HepG2 (cell line): ENCODE measurements around the gene NPNT. TPM values are rescaled to one million over a fixed set of nuclear protein-coding genes. Genes with fewer than 3 reads are reported as not detected.

Experiments used
- ATAC-seq: fragments of 200-7000 bp; cut with Tn5 transposase; 3 replicates; pipeline ENCODE4 v1.9.1; 2020; ENCODE audit warnings: mild to moderate bottlenecking, moderate library complexity
- BruUV-seq: library from RNA; stranded (reverse); fragments of 400-500 nt; replicated peaks from 2 replicates; lab custom pipeline; 2021; lab: Mats Ljungman, UMichigan
- CTCF ChIA-PET: fragments of 300-600 bp; formaldehyde crosslinking; extraction: SDS; loops from one replicate; lab custom pipeline; 2021; ENCODE audit warnings: low total read pairs, inconsistent platforms, low intra/inter-chr PET ratio; lab: Yijun Ruan, JAX
- POLR2A ChIA-PET: fragments of 350-600 bp; sonication (Branson Sonifier 250); formaldehyde crosslinking; loops from one replicate; lab custom pipeline; 2020; ENCODE audit warnings: antibody characterized with exemption, inconsistent platforms; lab: Yijun Ruan, JAX
- DNase-seq: peaks from one replicate; pipeline ENCODE4 v3.0.0-alpha.2; 2015; ENCODE audit warnings: low spot score
- FAIRE-seq: peaks from 3 replicates; lab custom pipeline; 2011; peaks lifted over from hg19 to GRCh38; lab: Jason Lieb, UNC
- H2AFZ ChIP-seq: one replicate; pipeline ENCODE4 v1.6.1; 2011; ENCODE audit warnings: low read length, inconsistent platforms
- H3K27ac ChIP-seq: fragments of 300-600 bp; 3 replicates; pipeline ENCODE4 v1.8.0; 2011; ENCODE audit warnings: mixed run types, mild to moderate bottlenecking, mixed read lengths, low read length, inconsistent platforms; ENCODE audit not compliant: insufficient read depth; ENCODE audit errors: extremely low read length
- H3K27me3 ChIP-seq, 2 experiments: fragments of 200-600 bp in 1 of 2; 2 replicates in 1 of 2; 3 replicates in 1 of 2; pipeline versions ENCODE4 v1.6.0 to v1.8.0; 2011; ENCODE audit warnings: low read length in 2 of 2, mild to moderate bottlenecking in 2 of 2, moderate library complexity in 2 of 2, inconsistent platforms in 1 of 2; ENCODE audit not compliant: insufficient read depth in 2 of 2, control insufficient read depth in 1 of 2
- H3K36me3 ChIP-seq, 2 experiments: fragments of 200-600 bp in 1 of 2; replicated peaks in 1 of 2; 2 replicates in 1 of 2; 3 replicates in 1 of 2; pipeline versions ENCODE4 v1.5.1 to v1.8.0; 2011; ENCODE audit warnings: low read length in 2 of 2, inconsistent platforms in 1 of 2; ENCODE audit not compliant: insufficient read depth in 2 of 2, control insufficient read depth in 1 of 2
- H3K4me1 ChIP-seq: 2 replicates; pipeline ENCODE4 v1.5.1; 2012; ENCODE audit warnings: low read length, inconsistent platforms; ENCODE audit not compliant: insufficient read depth
- H3K4me2 ChIP-seq: 2 replicates; pipeline ENCODE4 v1.6.0; 2011; ENCODE audit warnings: low read depth, low read length, inconsistent platforms
- H3K4me3 ChIP-seq, 3 experiments: fragments of 200-600 bp in 1 of 3; sonication (generic), shearing (Covaris generic) in 1 of 3; replicated peaks in 1 of 3; 2 replicates each; pipeline ENCODE4 v1.5.1; 2011 to 2016; ENCODE audit warnings: low read length in 3 of 3, inconsistent platforms in 2 of 3, low read depth in 2 of 3, mild to moderate bottlenecking in 2 of 3, control low read depth in 1 of 3, mixed read lengths in 1 of 3; ENCODE audit not compliant: insufficient read depth in 1 of 3
- H3K79me2 ChIP-seq: one replicate; pipeline ENCODE4 v1.6.1; 2011; ENCODE audit warnings: low read length, inconsistent platforms; ENCODE audit not compliant: insufficient read depth
- H3K9ac ChIP-seq: 2 replicates; pipeline ENCODE4 v1.6.0; 2011; ENCODE audit warnings: mild to moderate bottlenecking, low read depth, low read length, inconsistent platforms; ENCODE audit not compliant: insufficient read depth
- H3K9me3 ChIP-seq: 2 replicates; pipeline ENCODE4 v1.5.1; 2012; ENCODE audit warnings: mild to moderate bottlenecking, low read length
- H4K20me1 ChIP-seq: 2 replicates; pipeline ENCODE4 v1.6.0; 2011; ENCODE audit warnings: inconsistent platforms, mild to moderate bottlenecking, low read length, moderate library complexity; ENCODE audit not compliant: insufficient read depth
- CHCHD3 ChIP-seq: sonication (generic); formaldehyde crosslinking; IDR thresholded peaks from 2 replicates; pipeline ENCODE4 v1.8.0; 2022; ENCODE audit warnings: mild to moderate bottlenecking, missing genetic modification reagents, moderate library complexity
- ETV5 ChIP-seq: IDR thresholded peaks from 2 replicates; pipeline ENCODE4 v1.6.1; 2018; ENCODE audit warnings: missing biosample characterization, missing genetic modification reagents, inconsistent platforms, borderline replicate concordance
- GATAD2A ChIP-seq: IDR thresholded peaks from 2 replicates; pipeline ENCODE4 v1.6.1; 2016
- IKZF5 ChIP-seq: IDR thresholded peaks from 2 replicates; pipeline ENCODE4 v1.6.1; 2018; ENCODE audit warnings: missing genetic modification reagents, mild to moderate bottlenecking, missing compliant biosample characterization
- MED8 ChIP-seq: sonication (generic); formaldehyde crosslinking; IDR thresholded peaks from 2 replicates; pipeline ENCODE4 v1.8.1; 2023; ENCODE audit warnings: mild to moderate bottlenecking, missing genetic modification reagents; ENCODE audit not compliant: insufficient replicate concordance
- MXD4 ChIP-seq: IDR thresholded peaks from 2 replicates; pipeline ENCODE4 v1.6.1; 2016; ENCODE audit warnings: mild to moderate bottlenecking, missing biosample characterization, missing genetic modification reagents
- NFATC3 ChIP-seq: sonication (generic); formaldehyde crosslinking; IDR thresholded peaks from 2 replicates; pipeline ENCODE4 v1.5.1; 2020; ENCODE audit warnings: mild to moderate bottlenecking, missing genetic modification reagents
- SUZ12 ChIP-seq: fragments of 150-350 bp; IDR thresholded peaks from 2 replicates; pipeline ENCODE4 v1.6.1; 2014; ENCODE audit warnings: low read depth, low read length
- ZNF354B ChIP-seq: sonication (generic); formaldehyde crosslinking; IDR thresholded peaks from 2 replicates; pipeline ENCODE4 v1.8.0; 2022; ENCODE audit warnings: mild to moderate bottlenecking, missing genetic modification reagents
- ZNF563 ChIP-seq: sonication (generic); formaldehyde crosslinking; IDR thresholded peaks from 2 replicates; pipeline ENCODE4 v1.8.0; 2022; ENCODE audit warnings: mild to moderate bottlenecking, moderate library complexity, missing genetic modification reagents
- ZNF564 ChIP-seq: sonication (generic); formaldehyde crosslinking; IDR thresholded peaks from 2 replicates; pipeline ENCODE4 v1.8.1; 2023; ENCODE audit warnings: mild to moderate bottlenecking, missing genetic modification reagents
- WGBS: methylation state at CpG from one replicate; pipeline ENCODE4 v1.1.6; 2017; ENCODE audit warnings: low lambda C conversion rate; 5-methylcytosine and 5-hydroxymethylcytosine counted together
- in situ Hi-C: cut with HindIII; loops from 2 replicates; pipeline ENCODE4 v1.10.0; 2017; ENCODE audit warnings: low pct_unique_long_range_greater_than_20kb; ENCODE audit not compliant: extremely low pct_ligation_motif_present
- intact Hi-C: fragments of 100-400 bp; cut with micrococcal nuclease; formaldehyde crosslinking; loops from one replicate; pipeline ENCODE4 v1.10.0; 2022; ENCODE audit not compliant: unreplicated experiment
- polyA plus RNA-seq, 8 experiments: library from polyadenylated mRNA; depleted of rRNA in 3 of 8; stranded (reverse) in 7 of 8; unstranded in 1 of 8; fragments of >200 nt; fragmentation: Illumina TruSeq in 4 of 8; extraction: Trizol in 4 of 8; gene quantifications; 2 replicates each; pipeline versions ENCODE4 v1.2.1 to v1.2.3, GENCODE V29; 2011 to 2016; ENCODE audit warnings: low read depth in 4 of 8, missing spikeins in 1 of 8, mixed read lengths in 1 of 8; ENCODE audit not compliant: insufficient read depth in 1 of 8
- total RNA-seq, 5 experiments: library from RNA; depleted of rRNA; stranded (reverse); fragments of >200 nt; fragmentation: Illumina TruSeq; extraction: Trizol; gene quantifications; 2 replicates each; pipeline ENCODE4 v1.2.3, GENCODE V29; 2016; ENCODE audit warnings: low read depth in 1 of 5
- TF ChIP-seq, protein P1 (sequence below): sonication (generic); formaldehyde crosslinking; IDR thresholded peaks from 2 replicates; pipeline ENCODE4 v1.4.0; 2020; ENCODE audit warnings: missing genetic modification reagents, mild to moderate bottlenecking, borderline replicate concordance
- TF ChIP-seq, protein P2 (sequence below): sonication (generic); formaldehyde crosslinking; IDR thresholded peaks from 2 replicates; pipeline ENCODE4 v1.4.0; 2020; ENCODE audit warnings: mild to moderate bottlenecking, low read depth, missing genetic modification reagents
- TF ChIP-seq, protein P3 (sequence below): sonication (generic); formaldehyde crosslinking; conservative IDR thresholded peaks from 2 replicates; pipeline ENCODE4 v1.8.1; 2023; ENCODE audit warnings: missing genetic modification reagents

Gene NPNT
- total and polyA plus RNA-seq, 2 of the 13 experiments (the other 11 are each of a cell fraction or from before 2014, with no cell fraction given): 1.1 to 19.1 TPM

- H3K36me3 ChIP-seq: no peaks in the 10 kb centered on the region
- DNase-seq (no peak), FAIRE-seq (no peak), ATAC-seq (no peak)
- H3K4me3 ChIP-seq: no peak overlapping the region
- H3K4me2 ChIP-seq: no peak overlapping the region
- H2AFZ ChIP-seq: no peak overlapping the region
- H3K4me1 ChIP-seq: no peaks in the 10 kb centered on the region
- CTCF ChIA-PET: no interaction called here
- POLR2A ChIA-PET: no interaction called here
- intact Hi-C loops (no loop called here), in situ Hi-C loops (no loop called here)
- WGBS: 80% methylated on average over 1 of the region's 1 CpG
- no peak for TF ChIP-seq ETV5 (CRISPR knock-in tag)
- TF ChIP-seq ZNF564: no peak
- TF ChIP-seq, protein P1, sequence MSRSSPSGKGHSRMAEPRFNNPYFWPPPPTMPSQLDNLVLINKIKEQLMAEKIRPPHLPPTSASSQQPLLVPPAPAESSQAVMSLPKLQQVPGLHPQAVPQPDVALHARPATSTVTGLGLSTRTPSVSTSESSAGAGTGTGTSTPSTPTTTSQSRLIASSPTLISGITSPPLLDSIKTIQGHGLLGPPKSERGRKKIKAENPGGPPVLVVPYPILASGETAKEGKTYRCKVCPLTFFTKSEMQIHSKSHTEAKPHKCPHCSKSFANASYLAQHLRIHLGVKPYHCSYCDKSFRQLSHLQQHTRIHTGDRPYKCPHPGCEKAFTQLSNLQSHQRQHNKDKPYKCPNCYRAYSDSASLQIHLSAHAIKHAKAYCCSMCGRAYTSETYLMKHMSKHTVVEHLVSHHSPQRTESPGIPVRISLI (CRISPR knock-in tag): no peak
- TF ChIP-seq, protein P2, sequence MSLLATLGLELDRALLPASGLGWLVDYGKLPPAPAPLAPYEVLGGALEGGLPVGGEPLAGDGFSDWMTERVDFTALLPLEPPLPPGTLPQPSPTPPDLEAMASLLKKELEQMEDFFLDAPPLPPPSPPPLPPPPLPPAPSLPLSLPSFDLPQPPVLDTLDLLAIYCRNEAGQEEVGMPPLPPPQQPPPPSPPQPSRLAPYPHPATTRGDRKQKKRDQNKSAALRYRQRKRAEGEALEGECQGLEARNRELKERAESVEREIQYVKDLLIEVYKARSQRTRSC (CRISPR knock-in tag): no peak
- TF ChIP-seq, protein P3, sequence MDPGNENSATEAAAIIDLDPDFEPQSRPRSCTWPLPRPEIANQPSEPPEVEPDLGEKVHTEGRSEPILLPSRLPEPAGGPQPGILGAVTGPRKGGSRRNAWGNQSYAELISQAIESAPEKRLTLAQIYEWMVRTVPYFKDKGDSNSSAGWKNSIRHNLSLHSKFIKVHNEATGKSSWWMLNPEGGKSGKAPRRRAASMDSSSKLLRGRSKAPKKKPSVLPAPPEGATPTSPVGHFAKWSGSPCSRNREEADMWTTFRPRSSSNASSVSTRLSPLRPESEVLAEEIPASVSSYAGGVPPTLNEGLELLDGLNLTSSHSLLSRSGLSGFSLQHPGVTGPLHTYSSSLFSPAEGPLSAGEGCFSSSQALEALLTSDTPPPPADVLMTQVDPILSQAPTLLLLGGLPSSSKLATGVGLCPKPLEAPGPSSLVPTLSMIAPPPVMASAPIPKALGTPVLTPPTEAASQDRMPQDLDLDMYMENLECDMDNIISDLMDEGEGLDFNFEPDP (CRISPR knock-in tag): no peak
- TF ChIP-seq GATAD2A (CRISPR knock-in tag): no peak
- TF ChIP-seq NFATC3 (CRISPR knock-in tag): no peak
- TF ChIP-seq CHCHD3 (CRISPR knock-in tag): no peak
- TF ChIP-seq MXD4: no peak
- TF ChIP-seq ZNF354B (CRISPR knock-in tag): no peak
- TF ChIP-seq ZNF563: no peak
- no peak for TF ChIP-seq MED8 (CRISPR knock-in tag)
- TF ChIP-seq IKZF5 (CRISPR knock-in tag): no peak
- TF ChIP-seq SUZ12: no peak
- BruUV-seq: no TSS peak
- H3K79me2 ChIP-seq: no peaks in the 10 kb centered on the region
- no peaks in the 10 kb centered on the region for H3K9me3 ChIP-seq
- no peaks in the 10 kb centered on the region for H3K27me3 ChIP-seq
- no peak overlapping the region for H3K9ac ChIP-seq
- H4K20me1 ChIP-seq: no peaks in the 10 kb centered on the region
- no peak overlapping the region for H3K27ac ChIP-seq
These were observed 75.1 kb downstream of the NPNT start for GRCh38 chr4:105970371-105970770.
